ENCODE data around the gene RAB11B.
"Not testable (repeated sequence)": the region's sequence is repeated elsewhere in the genome, so short reads cannot be mapped to it uniquely, and the experiment has no call there.

RAB11B gene

GRCh38 chr19:8371011-8371804 lies 19.0 kb upstream of the RAB11B start:
- no peak for DNase-seq

GRCh38 chr19:8373867-8374813 lies 16.0 kb upstream of the RAB11B start:
- no peak for DNase-seq

- not testable (repeated sequence) for DNase-seq
Measured at GRCh38 chr19:8375766-8376165, 14.4 kb upstream of the RAB11B start.

GRCh38 chr19:8376373-8376974 lies 13.7 kb upstream of the RAB11B start:
- DNase-seq = not testable (repeated sequence)

GRCh38 chr19:8377598-8377997 lies 12.6 kb upstream of the RAB11B start:
- DNase-seq = no peak

- DNase-seq = not testable (repeated sequence)
Measured at GRCh38 chr19:8379156-8379891, 10.8 kb upstream of the RAB11B start.

GRCh38 chr19:8384569-8384968 lies 5.6 kb upstream of the RAB11B start:
- not testable (repeated sequence) for DNase-seq

GRCh38 chr19:8385103-8385502 lies 5.1 kb upstream of the RAB11B start:
- DNase-seq = not testable (repeated sequence)

GRCh38 chr19:8385566-8385965 lies 4.6 kb upstream of the RAB11B start:
- DNase-seq = not testable (repeated sequence)

GRCh38 chr19:8386419-8386818 lies 3.7 kb upstream of the RAB11B start:
- not testable (repeated sequence) for DNase-seq

GRCh38 chr19:8386990-8387389 lies 3.2 kb upstream of the RAB11B start:
- no peak for DNase-seq

- DNase-seq = no peak
Measured at GRCh38 chr19:8387688-8388611, 2.2 kb upstream of the RAB11B start.

GRCh38 chr19:8388612-8388958 lies 1.6 kb upstream of the RAB11B start:
- no peak for DNase-seq

- DNase-seq = peak; percentile 98
Measured at GRCh38 chr19:8390617-8390981, 439 bp downstream of the RAB11B start.

- no peak for DNase-seq
Measured at GRCh38 chr19:8391198-8392016, 1.2 kb downstream of the RAB11B start.

GRCh38 chr19:8392017-8392591 lies 1.9 kb downstream of the RAB11B start:
- DNase-seq = no peak

- no peak for DNase-seq
Measured at GRCh38 chr19:8393192-8393870, 3.2 kb downstream of the RAB11B start.

- no peak for DNase-seq
Measured at GRCh38 chr19:8393871-8394250, 3.7 kb downstream of the RAB11B start.

- no peak for DNase-seq
Measured at GRCh38 chr19:8395621-8396082, 5.5 kb downstream of the RAB11B start.

GRCh38 chr19:8396185-8396562 lies 6.0 kb downstream of the RAB11B start:
- no peak for DNase-seq
